ENCODE data around the gene PHLPP1. TPM values are rescaled to one million over a fixed set of nuclear protein-coding genes. Genes with fewer than 3 reads are reported as not detected.

The PHLPP1 gene
- total RNA-seq, 1 donor from 2014 or later = 4.9 TPM

DNA sequence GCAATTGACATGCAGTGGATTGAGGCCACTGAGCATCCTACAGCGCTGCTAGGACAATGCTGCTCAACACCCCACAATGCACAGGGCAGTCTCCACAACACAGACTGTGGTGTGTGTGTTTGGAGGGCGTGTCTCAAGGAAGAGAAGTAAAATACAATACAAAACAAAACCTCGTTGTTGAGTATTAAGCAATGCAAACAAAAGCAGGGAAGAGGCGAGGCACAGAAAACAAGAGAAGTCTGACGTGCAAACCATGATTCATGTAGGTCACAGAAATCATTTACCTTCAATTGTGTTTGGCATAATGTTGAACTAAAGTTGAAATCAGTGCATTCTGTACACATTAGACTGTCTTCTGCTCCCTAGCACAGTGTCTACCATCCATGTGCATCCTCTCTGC, 260.9 kb downstream of the PHLPP1 start:
- no peak for DNase-seq (ENCODE audit: low read depth)

GRCh38 chr18:62977512-62977911, 262.2 kb downstream of the PHLPP1 start:
- no peak for DNase-seq (ENCODE audit: low read depth)

DNA sequence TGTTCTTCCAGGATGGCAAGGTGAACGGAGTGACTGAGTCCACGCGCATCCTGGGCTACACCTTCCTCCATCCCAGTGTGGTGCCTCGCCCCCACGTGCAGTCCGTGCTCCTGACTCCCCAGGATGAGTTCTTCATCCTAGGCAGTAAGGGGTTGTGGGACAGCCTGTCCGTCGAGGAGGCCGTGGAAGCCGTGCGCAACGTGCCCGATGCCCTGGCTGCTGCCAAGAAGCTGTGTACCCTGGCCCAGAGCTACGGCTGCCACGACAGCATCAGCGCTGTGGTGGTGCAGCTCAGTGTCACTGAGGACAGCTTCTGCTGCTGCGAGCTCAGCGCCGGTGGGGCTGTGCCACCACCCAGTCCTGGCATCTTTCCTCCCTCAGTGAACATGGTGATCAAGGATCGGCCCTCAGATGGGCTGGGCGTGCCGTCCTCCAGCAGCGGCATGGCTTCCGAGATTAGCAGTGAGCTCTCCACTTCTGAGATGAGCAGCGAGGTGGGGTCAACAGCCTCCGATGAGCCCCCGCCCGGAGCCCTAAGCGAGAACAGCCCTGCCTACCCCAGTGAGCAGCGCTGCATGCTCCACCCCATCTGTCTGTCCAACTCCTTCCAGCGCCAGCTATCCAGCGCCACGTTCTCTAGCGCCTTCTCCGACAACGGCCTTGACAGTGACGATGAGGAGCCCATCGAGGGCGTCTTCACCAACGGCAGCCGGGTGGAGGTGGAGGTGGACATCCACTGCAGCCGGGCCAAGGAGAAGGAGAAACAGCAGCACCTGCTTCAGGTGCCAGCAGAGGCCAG, 263.1 kb downstream of the PHLPP1 start:
- DNase-seq (ENCODE audit: low read depth) = no peak

- peak; percentile 93 for DNase-seq (ENCODE audit: low read depth)
These were observed 263.8 kb downstream of the PHLPP1 start for GRCh38 chr18:62979176-62979575.

DNA sequence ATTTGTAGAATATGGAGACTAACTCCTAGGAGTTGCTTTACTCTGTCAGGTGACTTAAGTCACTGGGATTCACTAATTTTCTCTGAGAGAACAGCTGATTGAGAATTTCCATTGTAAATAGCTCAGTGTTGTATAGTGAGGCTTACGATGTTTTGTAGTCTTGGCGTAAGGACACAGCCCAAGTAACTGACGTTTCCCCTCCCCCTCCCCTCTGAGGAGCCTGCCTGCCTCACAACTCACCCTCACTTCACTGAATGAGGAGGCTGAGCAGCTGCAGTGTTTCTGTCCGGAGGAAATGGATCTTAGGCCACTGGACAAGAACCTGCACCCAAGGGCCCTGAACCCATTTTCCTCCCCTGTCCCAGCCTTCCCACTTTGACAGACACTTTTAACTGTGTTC, 264.6 kb downstream of the PHLPP1 start:
- DNase-seq (ENCODE audit: low read depth) = peak; percentile 18

GRCh38 chr18:62981566-62981965, 266.2 kb downstream of the PHLPP1 start:
- no peak for DNase-seq (ENCODE audit: low read depth)

GRCh38 chr18:62982600-62983251, 267.4 kb downstream of the PHLPP1 start:
- peak; percentile 63 for DNase-seq (ENCODE audit: low read depth)

GRCh38 chr18:62984656-62985315, 269.4 kb downstream of the PHLPP1 start:
- DNase-seq (ENCODE audit: low read depth) = no peak

DNA sequence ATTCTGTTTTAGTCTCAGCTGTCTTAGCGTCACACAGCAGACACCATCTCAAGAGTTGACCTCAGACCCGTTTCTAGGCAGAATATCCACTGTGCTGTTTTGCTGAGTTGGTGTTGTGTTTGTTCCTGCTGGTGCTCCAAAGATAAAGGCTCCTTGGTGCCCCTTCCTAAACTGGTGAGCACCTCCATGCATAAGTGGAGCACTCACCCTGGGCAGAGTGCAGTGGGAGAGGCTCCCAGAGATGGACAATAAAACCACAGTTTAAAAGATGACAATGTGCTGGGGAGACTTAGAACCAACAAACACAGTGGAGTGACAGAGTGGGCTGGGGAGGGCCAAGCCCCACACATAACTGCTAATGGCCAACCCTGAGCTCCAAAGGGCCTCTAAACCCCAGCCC, 271.1 kb downstream of the PHLPP1 start:
- no peak for DNase-seq (ENCODE audit: low read depth)

- no peak for DNase-seq (ENCODE audit: low read depth)
These were observed 271.9 kb downstream of the PHLPP1 start for GRCh38 chr18:62987055-62987830.

DNA sequence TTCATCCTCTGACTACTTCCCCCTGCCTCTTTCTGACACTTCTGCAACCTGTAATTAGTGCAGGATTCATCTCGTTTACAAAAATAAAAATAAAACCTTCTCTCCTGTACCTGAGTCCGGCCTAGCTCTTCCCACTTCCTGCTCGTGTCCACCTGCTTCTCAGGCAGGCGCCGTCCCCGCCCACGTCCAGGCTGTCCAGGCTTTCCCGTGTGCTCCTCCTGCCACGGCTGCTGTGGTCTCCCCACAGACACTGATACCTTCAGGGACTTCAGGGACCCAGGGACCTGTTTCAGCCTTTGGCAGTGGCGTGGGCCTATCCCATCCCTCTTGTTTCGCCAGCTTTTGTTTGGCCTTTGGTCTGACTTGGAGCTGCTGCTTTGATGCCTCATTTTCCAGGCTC, 272.5 kb downstream of the PHLPP1 start:
- DNase-seq (ENCODE audit: low read depth) = no peak

GRCh38 chr18:62988471-62988870, 273.1 kb downstream of the PHLPP1 start:
- no peak for DNase-seq (ENCODE audit: low read depth)

- no peak for DNase-seq (ENCODE audit: low read depth)
These were observed 273.9 kb downstream of the PHLPP1 start for GRCh38 chr18:62989195-62989594.

GRCh38 chr18:62990653-62991052, 275.3 kb downstream of the PHLPP1 start:
- no peak for DNase-seq (ENCODE audit: low read depth)

DNA sequence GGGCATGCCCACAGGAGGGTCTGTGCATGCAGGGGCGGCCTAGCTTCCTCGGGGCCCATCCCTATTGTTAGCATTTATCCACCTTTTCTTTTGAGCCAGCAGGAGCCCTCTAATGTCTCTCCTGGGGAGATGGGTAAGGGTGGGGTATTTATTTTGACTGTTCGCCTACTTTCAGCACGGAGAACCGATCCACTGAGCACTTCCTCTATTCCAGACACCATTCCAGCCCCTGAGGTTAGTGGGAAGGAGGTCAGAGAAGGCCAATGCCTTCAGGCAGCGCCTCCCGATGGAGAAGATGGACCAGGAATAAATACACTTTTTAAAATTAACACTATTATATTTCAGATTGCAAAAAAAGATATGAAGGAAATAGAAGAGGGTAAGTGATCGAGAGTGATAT, 276.0 kb downstream of the PHLPP1 start:
- no peak for DNase-seq (ENCODE audit: low read depth)

DNA sequence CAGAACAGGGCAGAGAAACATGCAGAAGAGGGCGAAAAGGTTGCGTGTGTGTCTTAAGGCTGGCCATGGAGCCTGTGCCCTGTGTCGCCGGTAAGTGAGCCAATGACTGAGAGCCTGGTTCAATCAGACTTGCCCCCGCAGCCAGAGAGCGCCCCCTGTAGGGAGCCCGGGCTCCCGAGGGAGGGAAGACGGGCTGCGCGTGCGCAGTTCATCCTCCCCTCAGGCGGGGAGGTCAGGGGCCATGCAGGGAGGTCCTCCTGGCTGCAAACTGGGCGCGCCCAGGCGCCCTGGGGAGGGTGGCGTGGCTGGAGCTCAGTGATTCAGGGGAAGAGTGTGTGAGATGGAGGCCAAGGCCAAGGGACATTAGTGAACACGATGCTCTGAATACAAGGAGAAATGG, 276.6 kb downstream of the PHLPP1 start:
- DNase-seq (ENCODE audit: low read depth) = no peak

DNA sequence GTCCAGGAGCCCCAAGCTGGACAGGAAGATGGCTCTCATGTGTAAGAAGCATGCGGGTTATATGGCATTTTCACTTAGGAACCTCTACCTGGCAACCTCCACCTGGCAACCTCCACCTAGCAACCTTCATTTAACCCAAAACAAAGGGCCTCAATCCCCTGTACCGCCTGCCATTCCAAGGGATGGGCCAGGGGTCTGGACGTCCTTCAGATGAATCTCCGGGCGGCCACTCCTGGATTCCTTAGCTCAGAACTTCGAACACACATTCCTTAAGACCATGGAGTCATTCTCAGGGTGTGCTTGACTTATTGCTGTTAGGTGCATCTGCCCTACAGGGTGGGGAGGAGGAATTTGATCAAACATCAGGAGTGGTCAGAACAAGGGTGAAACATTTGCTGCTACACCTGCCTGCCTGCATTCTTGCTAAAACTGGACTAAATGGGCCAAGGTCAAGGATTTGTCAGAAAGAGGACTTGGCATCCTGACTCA, 277.6 kb downstream of the PHLPP1 start:
- no peak for DNase-seq (ENCODE audit: low read depth)

DNA sequence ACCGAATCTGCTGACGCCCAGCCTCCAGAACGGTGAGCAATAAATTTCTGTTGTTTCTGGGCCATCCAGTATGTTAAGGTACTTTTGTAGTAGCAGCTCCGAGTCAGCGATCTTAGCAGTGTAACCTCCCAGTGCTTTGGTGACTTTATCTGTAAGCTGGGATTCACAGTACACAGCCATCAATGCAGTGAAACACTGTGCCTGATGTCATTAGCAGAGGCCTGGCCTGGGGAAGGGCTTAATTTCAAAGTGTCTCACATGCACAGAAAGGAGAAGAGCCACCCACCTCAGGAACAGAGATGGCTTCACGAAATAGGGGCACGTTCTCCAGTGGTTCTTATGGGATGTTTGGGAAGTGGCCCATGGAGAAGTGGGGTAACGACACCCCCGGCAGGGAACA, 281.2 kb downstream of the PHLPP1 start:
- DNase-seq (ENCODE audit: low read depth) = no peak

GRCh38 chr18:62997076-62997475, 281.7 kb downstream of the PHLPP1 start:
- DNase-seq (ENCODE audit: low read depth) = no peak

GRCh38 chr18:62998443-62998842, 283.1 kb downstream of the PHLPP1 start:
- no peak for DNase-seq (ENCODE audit: low read depth)

GRCh38 chr18:62999392-62999791, 284.1 kb downstream of the PHLPP1 start:
- peak; percentile 18 for DNase-seq (ENCODE audit: low read depth)

All from myocyte (in vitro differentiated cells).